HL-60 (cell line): ENCODE results near the gene HOXD4.

Source experiments
- CTCF ChIP-seq: IDR thresholded peaks from one replicate; pipeline ENCODE4 v1.5.1; 2011; ENCODE audit warnings: low read length, control low read depth, inconsistent platforms; ENCODE audit not compliant: insufficient read depth
- POLR2AphosphoS5 ChIP-seq: IDR thresholded peaks from 2 replicates; pipeline ENCODE4 v1.6.1; 2012; ENCODE audit warnings: low read depth

GRCh38 chr2:176147210-176147799 is 4.0 kb upstream of the HOXD4 start:
- TF ChIP-seq CTCF: no peak
- TF ChIP-seq POLR2AphosphoS5: no peak
